GM23248 (cell line): ENCODE results near the gene C5AR2. TPM values are rescaled to one million over a fixed set of nuclear protein-coding genes. Genes with fewer than 3 reads are reported as not detected.

Experiments used
- DNase-seq: peaks from one replicate; pipeline ENCODE4 v3.0.0-alpha.2; 2015
- H2AFZ ChIP-seq: fragments of 200-600 bp; sonication (generic); 2 replicates; pipeline ENCODE4 v1.6.1; 2016; ENCODE audit warnings: antibody characterized with exemption
- H3F3A ChIP-seq: fragments of 200-600 bp; sonication (generic); 2 replicates; pipeline ENCODE4 v1.6.1; 2016; ENCODE audit warnings: mild to moderate bottlenecking, antibody characterized with exemption, mixed run types; ENCODE audit not compliant: insufficient read depth
- H3K27ac ChIP-seq: fragments of 200-600 bp; sonication (generic); 2 replicates; pipeline ENCODE4 v1.5.1; 2016; ENCODE audit warnings: mild to moderate bottlenecking
- H3K27me3 ChIP-seq: fragments of 200-600 bp; sonication (generic); replicated peaks from 2 replicates; pipeline ENCODE4 v1.6.1; 2016; ENCODE audit warnings: mild to moderate bottlenecking; ENCODE audit not compliant: insufficient read depth
- H3K36me3 ChIP-seq: fragments of 200-600 bp; sonication (generic); 2 replicates; pipeline ENCODE4 v1.6.1; 2016; ENCODE audit warnings: low read depth, mild to moderate bottlenecking
- H3K4me1 ChIP-seq: fragments of 200-600 bp; sonication (generic); 2 replicates; pipeline ENCODE4 v1.6.1; 2016; ENCODE audit warnings: mild to moderate bottlenecking; ENCODE audit not compliant: insufficient read depth
- H3K4me2 ChIP-seq: fragments of 200-600 bp; sonication (generic); one replicate; pipeline ENCODE4 v1.6.1; 2016; ENCODE audit warnings: mild to moderate bottlenecking; ENCODE audit not compliant: unreplicated experiment
- H3K4me3 ChIP-seq: fragments of 200-600 bp; sonication (generic); 2 replicates; pipeline ENCODE4 v1.5.1; 2016; ENCODE audit warnings: mild to moderate bottlenecking
- H3K79me2 ChIP-seq: fragments of 200-600 bp; sonication (generic); 2 replicates; pipeline ENCODE4 v1.6.1; 2016; ENCODE audit warnings: mild to moderate bottlenecking; ENCODE audit not compliant: insufficient read depth
- H3K9ac ChIP-seq: fragments of 200-600 bp; sonication (generic); 2 replicates; pipeline ENCODE4 v1.6.1; 2016; ENCODE audit warnings: mild to moderate bottlenecking
- H3K9me2 ChIP-seq: fragments of 200-600 bp; sonication (generic); 2 replicates; pipeline ENCODE4 v1.6.1; 2016; ENCODE audit warnings: mixed run types, mild to moderate bottlenecking, moderate library complexity; ENCODE audit not compliant: insufficient read depth
- H3K9me3 ChIP-seq: fragments of 200-600 bp; sonication (generic); one replicate; pipeline ENCODE4 v1.6.1; 2017; ENCODE audit warnings: low read depth
- H4K20me1 ChIP-seq: fragments of 200-600 bp; sonication (generic); 2 replicates; pipeline ENCODE4 v1.6.0; 2016; ENCODE audit not compliant: insufficient read depth
- EZH2 ChIP-seq: fragments of 200-600 bp; sonication (generic); IDR thresholded peaks from 2 replicates; pipeline ENCODE4 v1.6.1; 2018; ENCODE audit warnings: antibody characterized with exemption, mild to moderate bottlenecking; ENCODE audit not compliant: insufficient read depth, poor library complexity, severe bottlenecking
- EZH2phosphoT487 ChIP-seq: fragments of 200-600 bp; sonication (generic); IDR thresholded peaks from 2 replicates; pipeline ENCODE4 v1.6.1; 2018; ENCODE audit warnings: antibody characterized with exemption, moderate library complexity, mild to moderate bottlenecking, low read depth; ENCODE audit not compliant: insufficient read depth
- WGBS, 2 experiments: methylation state at CpG; one replicate each; pipeline ENCODE4 v1.1.6; 2015 to 2017; ENCODE audit warnings: low lambda C conversion rate in 2 of 2, low coverage in 1 of 2; ENCODE audit errors: missing lambda C conversion rate in 2 of 2; 5-methylcytosine and 5-hydroxymethylcytosine counted together
- in situ Hi-C: fragments of 300-500 bp; cut with MboI; formaldehyde crosslinking; loops from 2 replicates; pipeline ENCODE4 v1.15.0; 2020
- polyA plus RNA-seq: library from polyadenylated mRNA; unstranded; fragments of >200 nt; fragmentation: Nextera tagmentation; extraction: Ambion mirVana; gene quantifications from 2 replicates; pipeline ENCODE4 v1.2.1, GENCODE V29; 2016
- total RNA-seq: library from RNA; depleted of rRNA; stranded (reverse); fragments of >200 nt; shearing (Covaris generic); gene quantifications from 2 replicates; pipeline ENCODE4 v1.2.3, GENCODE V29; 2014

Gene C5AR2
- total and polyA plus RNA-seq, 2 experiments from 2014 or later: 0.03 to 1.9 TPM

DNA sequence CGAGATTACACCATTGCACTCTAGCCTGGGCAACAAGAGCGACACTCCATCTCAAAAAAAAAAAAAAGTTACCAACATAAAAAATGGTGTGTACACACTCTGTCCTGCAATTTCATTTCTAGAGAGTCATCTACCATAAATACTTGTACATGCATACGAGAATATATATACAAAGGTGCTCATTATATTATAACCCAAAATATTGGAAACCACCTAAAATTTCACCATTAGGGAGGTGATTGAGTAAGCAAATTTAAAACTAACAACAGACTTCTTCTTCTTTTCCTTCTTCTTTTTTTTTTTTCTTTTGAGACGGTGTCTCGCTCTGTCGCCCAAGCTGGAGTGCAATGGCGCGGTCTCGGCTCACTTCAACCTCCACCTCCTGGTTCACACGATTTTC is 29.7 kb upstream of the C5AR2 start:
- Histone ChIP-seq H3F3A (no peaks in the 10 kb centered on the region), H3K27me3 (no peaks in the 10 kb centered on the region), H3K4me2 (no peak overlapping the region), H3K4me1 (peaks cover 6% of the 10 kb centered on the region), H3K79me2 (no peaks in the 10 kb centered on the region), H3K9ac (no peak overlapping the region), H3K4me3 (no peak overlapping the region), H2AFZ (no peak overlapping the region), H3K27ac (no peak overlapping the region), H3K9me3 (no peaks in the 10 kb centered on the region), H3K9me2 (no peaks in the 10 kb centered on the region), H3K36me3 (no peaks in the 10 kb centered on the region), H4K20me1 (no peaks in the 10 kb centered on the region)
- DNase-seq: no peak
- WGBS, 2 experiments: 89 to 95% methylated on average over 10 of the region's 10 CpGs
- in situ Hi-C loops: no loop called here
- TF ChIP-seq EZH2phosphoT487: no peak

DNA sequence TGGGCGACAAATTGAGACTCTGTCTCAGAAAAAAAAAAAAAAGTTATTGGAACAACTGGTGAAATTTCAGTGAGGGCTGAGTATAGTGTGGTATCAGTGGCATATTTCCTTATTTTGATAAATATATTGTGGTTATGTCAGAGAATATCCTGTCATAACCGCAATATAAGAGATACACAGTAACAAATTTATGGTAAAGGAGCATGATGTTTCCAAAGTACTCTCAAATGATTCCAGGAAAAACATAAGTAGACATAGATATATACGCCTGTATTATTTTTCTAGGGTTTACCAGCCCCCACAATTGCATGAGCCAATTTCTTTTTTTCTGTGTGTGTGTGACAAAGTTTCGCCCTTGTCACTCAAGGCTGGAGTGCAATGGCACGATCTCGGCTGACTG is 28.0 kb upstream of the C5AR2 start:
- H3F3A ChIP-seq: no peaks in the 10 kb centered on the region
- no peaks in the 10 kb centered on the region for H3K9me2 ChIP-seq
- no peak overlapping the region for H3K4me3 ChIP-seq
- DNase-seq: no peak
- no peaks in the 10 kb centered on the region for H3K36me3 ChIP-seq
- H3K9ac ChIP-seq: no peak overlapping the region
- in situ Hi-C loops: no loop called here
- H4K20me1 ChIP-seq: no peaks in the 10 kb centered on the region
- peaks cover 12% of the 10 kb centered on the region for H3K4me1 ChIP-seq
- H3K9me3 ChIP-seq: no peaks in the 10 kb centered on the region
- H3K27ac ChIP-seq: no peak overlapping the region
- no peaks in the 10 kb centered on the region for H3K27me3 ChIP-seq
- H3K4me2 ChIP-seq: no peak overlapping the region
- no peak for TF ChIP-seq EZH2
- no peak for TF ChIP-seq EZH2phosphoT487
- WGBS, 2 experiments: 90 to 94% methylated on average over 6 of the region's 6 CpGs
- H3K79me2 ChIP-seq: no peaks in the 10 kb centered on the region
- H2AFZ ChIP-seq: no peak overlapping the region

DNA sequence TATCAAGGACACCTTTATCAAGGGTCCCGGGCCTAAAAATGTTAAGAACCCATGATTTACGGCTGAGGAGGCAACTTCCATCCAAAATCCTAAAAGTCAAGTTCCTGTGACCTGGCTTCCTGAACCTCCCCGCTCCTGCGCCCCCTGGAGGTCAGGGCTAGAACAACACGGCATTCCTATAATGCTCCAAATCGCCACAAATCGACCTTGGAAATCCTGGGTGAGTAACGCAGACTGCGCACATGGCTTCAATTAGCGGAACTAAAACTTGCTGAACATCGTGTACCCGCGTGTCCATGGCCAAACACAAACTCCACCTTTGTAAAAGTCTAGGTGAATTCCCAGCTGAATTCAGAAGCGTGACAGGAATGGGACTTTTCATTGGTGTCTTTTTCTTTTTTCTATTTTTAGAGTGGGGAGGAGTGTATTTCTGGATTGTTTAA is 26.6 kb upstream of the C5AR2 start:
- no peaks in the 10 kb centered on the region for H3K27me3 ChIP-seq
- in situ Hi-C loops: no loop called here
- H4K20me1 ChIP-seq: no peaks in the 10 kb centered on the region
- DNase-seq: peak; percentile 95
- no peaks in the 10 kb centered on the region for H3K36me3 ChIP-seq
- no peaks in the 10 kb centered on the region for H3F3A ChIP-seq
- H3K9me3 ChIP-seq: no peaks in the 10 kb centered on the region
- H3K9ac ChIP-seq: peak overlapping the region; percentile 41; the same call in 1 of the 2 replicates
- TF ChIP-seq EZH2: no peak
- TF ChIP-seq EZH2phosphoT487: no peak
- no peaks in the 10 kb centered on the region for H3K79me2 ChIP-seq
- peak overlapping the region; percentile 47; the same call in 1 of the 2 replicates for H3K27ac ChIP-seq
- 1% methylated on average over 14 of the region's 14 CpGs for WGBS, 2 experiments
- H2AFZ ChIP-seq: peak overlapping the region; percentile 65
- peaks cover 16% of the 10 kb centered on the region for H3K4me1 ChIP-seq
- H3K4me3 ChIP-seq: peak overlapping the region; percentile 68
- peak overlapping the region; percentile 95 for H3K4me2 ChIP-seq
- H3K9me2 ChIP-seq: no peaks in the 10 kb centered on the region

DNA sequence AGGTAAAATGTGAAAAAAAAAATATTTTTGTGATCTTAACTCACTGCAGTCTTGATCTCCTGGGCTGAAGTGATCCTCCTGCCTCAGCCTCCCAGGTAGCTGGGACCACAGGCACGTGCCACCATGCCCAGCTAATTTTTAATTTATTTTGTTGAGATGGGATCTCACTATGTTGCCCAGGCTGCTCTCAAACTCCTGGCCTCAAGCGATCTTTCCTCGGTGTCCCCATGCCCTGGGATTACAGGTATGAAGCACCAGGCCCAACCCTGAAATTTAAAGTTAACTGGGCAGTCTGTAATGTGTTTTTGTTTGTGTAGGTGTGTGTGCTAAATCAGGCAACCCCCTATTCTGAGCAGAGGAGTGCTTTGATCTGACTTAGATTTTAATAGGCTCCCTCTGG is 25.7 kb upstream of the C5AR2 start:
- no peaks in the 10 kb centered on the region for H4K20me1 ChIP-seq
- in situ Hi-C loops: no loop called here
- no peaks in the 10 kb centered on the region for H3K27me3 ChIP-seq
- H3K27ac ChIP-seq: no peak overlapping the region
- no peak for DNase-seq
- H3K4me2 ChIP-seq: no peak overlapping the region
- no peaks in the 10 kb centered on the region for H3F3A ChIP-seq
- no peaks in the 10 kb centered on the region for H3K79me2 ChIP-seq
- no peak overlapping the region for H2AFZ ChIP-seq
- H3K9me3 ChIP-seq: no peaks in the 10 kb centered on the region
- 66 to 71% methylated on average over 3 of the region's 3 CpGs for WGBS, 2 experiments
- no peak for TF ChIP-seq EZH2
- TF ChIP-seq EZH2phosphoT487: no peak
- no peak overlapping the region for H3K4me3 ChIP-seq
- no peaks in the 10 kb centered on the region for H3K9me2 ChIP-seq
- H3K4me1 ChIP-seq: peaks cover 16% of the 10 kb centered on the region
- H3K9ac ChIP-seq: no peak overlapping the region
- H3K36me3 ChIP-seq: no peaks in the 10 kb centered on the region

DNA sequence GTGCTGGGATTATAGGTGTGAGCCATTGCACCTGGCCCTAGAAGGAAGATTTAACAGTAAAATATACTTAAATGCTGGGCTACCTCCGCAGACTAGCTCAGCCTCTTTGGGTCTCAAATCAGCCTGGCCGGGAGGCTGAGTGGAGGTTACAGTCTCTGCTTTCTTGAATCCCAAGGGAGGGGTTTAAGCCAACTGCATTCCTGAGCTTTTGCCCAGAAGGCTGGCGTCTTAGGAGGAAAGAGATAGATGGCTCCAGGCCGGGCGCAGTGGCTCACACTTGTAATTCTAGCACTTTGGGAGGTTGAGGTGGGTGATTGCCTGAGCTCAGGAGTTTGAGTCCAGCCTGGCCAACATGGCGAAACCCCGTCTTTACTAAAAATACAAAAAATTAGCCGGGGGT is 22.9 kb upstream of the C5AR2 start:
- in situ Hi-C loops: no loop called here
- no peaks in the 10 kb centered on the region for H4K20me1 ChIP-seq
- no peak for TF ChIP-seq EZH2
- no peak overlapping the region for H3K27ac ChIP-seq
- WGBS, 2 experiments: 28 to 33% methylated on average over 8 of the region's 8 CpGs
- H3K9ac ChIP-seq: no peak overlapping the region
- peak overlapping the region; percentile 46 for H3K4me2 ChIP-seq
- H3K36me3 ChIP-seq: no peaks in the 10 kb centered on the region
- H3K79me2 ChIP-seq: no peaks in the 10 kb centered on the region
- H2AFZ ChIP-seq: no peak overlapping the region
- H3K4me3 ChIP-seq: no peak overlapping the region
- H3K4me1 ChIP-seq: peaks cover 16% of the 10 kb centered on the region
- no peaks in the 10 kb centered on the region for H3K9me3 ChIP-seq
- no peaks in the 10 kb centered on the region for H3K27me3 ChIP-seq
- no peaks in the 10 kb centered on the region for H3F3A ChIP-seq
- H3K9me2 ChIP-seq: no peaks in the 10 kb centered on the region
- peak; percentile 64 for DNase-seq
